GM21529 (cell line): ENCODE data around the gene RBBP4.
"Not testable (repeated sequence)": the region's sequence is repeated elsewhere in the genome, so short reads cannot be mapped to it uniquely, and the experiment has no call there.

Experiments used
- ATAC-seq: cut with Tn5 transposase; IDR thresholded peaks from one replicate; pipeline ENCODE4 v1.9.1; 2021; ENCODE audit not compliant: unreplicated experiment

Gene RBBP4

DNA sequence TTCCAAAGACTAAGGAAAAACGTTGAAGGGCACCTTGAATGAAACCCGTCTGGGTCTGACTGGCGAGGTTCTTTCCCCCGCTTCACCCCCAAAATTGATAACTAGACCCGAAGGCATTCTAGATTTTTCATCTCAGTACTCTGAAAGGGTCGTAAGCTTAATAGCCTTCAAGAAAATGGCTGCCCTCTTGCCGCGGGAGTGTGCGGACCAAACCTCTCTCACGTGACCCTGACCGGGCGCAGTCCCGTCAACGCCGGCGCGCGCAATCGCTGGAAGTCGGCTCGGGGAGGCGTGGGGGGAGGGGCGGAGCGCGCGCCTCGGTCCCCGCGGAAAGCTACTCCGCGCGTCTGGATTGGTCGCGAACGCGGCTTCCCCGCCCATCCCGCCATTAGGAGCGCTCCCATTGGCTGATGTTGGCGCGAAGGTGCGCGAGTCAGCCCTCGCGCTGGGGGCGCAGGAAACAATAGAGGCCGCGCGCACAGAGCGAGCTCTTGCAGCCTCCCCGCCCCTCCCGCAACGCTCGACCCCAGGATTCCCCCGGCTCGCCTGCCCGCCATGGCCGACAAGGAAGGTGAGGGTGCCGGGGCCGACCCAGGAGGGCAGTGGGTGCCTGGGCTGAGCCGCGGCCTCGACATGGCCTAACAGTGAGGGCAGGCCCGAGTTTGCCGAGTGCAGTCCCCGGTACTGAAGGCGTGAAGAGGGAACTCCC, at the start of gene RBBP4:
Gene RBBP4, plus strand, starts transcription at position 457 of the 709 bp plus-strand sequence. Its CDS starts 99 bp downstream, at position 556.
- ATAC-seq = peak; percentile 82

- no peak for ATAC-seq
Measured at GRCh38 chr1:32605711-32606424, 45.1 kb upstream of the RBBP4 start.

GRCh38 chr1:32606565-32607371, 44.2 kb upstream of the RBBP4 start:
- no peak for ATAC-seq

DNA sequence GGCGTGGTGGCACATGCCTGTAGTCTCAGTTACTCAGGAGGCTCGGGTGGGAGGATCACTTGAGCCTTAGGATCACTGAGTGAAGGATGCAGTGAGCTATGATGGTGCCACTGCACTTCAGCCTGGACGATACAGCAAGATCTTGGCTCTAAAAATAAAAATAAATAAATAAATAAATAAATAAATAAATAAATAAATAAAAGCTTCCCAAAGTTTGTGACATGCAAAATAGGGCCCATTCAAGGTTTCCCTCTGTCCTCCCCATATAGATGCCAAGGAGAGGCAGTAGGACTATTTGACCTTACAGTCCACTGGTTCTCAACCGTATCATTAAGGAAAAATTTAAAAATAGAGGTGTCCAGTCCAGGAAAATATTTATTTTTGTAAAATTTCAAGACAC, 41.8 kb upstream of the RBBP4 start:
- no peak for ATAC-seq

DNA sequence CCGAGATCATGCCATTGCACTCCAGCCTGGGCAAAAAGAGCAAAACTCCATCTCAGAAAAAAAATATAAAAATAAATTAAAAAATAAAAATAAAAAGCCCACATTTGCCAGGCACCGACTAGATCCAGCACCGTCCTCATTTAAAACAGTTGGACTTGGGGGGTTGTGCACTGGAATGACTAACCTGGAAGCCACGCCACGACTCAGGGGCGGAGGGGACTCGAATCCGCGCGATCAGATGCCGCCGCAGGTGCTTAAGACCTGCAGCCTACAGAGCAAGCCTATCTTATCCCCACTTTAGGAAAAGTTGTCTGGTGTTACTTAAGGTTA, 39.2 kb upstream of the RBBP4 start:
- peak; percentile 12 for ATAC-seq

DNA sequence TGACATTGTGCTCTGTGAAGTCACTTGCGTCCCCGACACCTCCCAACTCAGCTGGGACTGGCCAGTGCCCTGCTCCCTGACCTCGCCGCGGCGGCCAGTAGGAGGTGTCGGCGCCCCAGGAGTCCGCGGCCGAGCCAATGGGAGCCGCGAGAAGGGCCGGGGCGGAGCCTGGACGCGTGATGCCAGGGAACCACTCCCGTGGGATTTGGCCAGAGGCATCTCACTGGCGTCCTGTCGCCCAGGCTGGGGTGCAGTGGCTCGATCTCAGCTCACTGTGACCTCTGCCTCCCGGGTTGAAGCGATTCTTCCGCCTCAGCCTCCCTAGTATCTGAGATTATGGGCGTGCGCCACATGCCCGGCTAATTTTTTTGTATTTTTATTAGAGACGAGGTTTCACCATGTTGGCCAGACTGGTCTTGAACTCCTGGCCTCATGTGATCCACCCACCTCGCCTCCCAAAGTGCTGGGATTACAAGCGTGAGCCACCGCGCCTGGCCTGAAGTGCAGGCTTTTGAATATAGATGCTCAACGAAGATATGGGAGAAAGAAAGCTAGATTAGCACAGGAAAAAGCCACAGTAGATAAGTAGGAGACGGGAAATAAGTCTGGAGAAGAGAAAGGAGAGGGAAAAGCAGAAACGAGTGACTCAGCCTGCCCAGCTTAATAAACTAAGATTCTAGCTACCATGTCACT, 38.7 kb upstream of the RBBP4 start:
- ATAC-seq = peak; percentile 94

DNA sequence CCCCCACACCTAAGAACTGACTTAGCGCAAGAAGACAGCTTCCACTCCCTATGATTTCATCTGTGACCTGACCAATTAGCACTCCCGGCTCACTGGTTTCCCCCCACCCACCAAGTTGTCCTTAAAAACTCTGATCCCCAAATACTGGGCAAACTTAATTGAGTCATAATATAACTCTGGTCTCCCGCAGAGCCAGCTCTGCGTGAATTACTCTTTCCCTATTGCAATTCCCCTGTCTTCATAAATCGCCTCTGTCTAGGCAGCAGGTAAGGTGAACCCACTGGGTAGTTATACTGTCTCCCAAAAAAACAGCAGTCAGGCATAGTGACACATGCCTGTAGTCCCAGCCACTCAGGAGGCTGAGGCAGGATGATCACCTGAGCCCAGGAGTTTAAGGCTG, 37.5 kb upstream of the RBBP4 start:
- ATAC-seq = no peak

DNA sequence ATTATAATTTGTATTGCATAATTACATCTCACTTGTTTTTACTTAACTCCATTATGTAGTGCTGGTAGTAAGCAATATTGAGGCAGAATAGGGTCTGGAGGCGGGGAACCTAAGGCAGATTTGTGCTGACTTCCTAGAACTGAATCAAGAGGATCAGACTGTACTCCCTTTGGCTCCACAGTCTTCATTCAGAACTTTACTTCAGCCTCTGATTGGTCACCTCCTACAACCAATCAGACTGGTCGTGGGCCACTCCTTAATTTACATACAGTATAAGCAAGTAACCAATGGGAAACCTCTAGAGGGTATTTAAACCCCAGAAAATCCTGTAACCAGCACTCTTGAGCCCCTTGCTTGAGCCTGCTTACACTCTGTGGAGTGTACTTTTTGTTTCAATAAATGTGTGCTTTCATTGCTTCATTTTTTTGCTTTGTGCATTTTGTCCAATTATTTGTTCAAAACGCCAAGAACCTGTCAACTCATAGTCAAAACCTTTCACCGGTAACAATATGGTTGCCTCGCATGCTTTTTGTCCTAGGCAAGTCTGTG, 32.3 kb upstream of the RBBP4 start:
- no peak for ATAC-seq

- ATAC-seq = peak; percentile 80
Measured at GRCh38 chr1:32619701-32620485, 31.1 kb upstream of the RBBP4 start.

GRCh38 chr1:32622205-32622604, 28.8 kb upstream of the RBBP4 start:
- no peak for ATAC-seq

GRCh38 chr1:32622806-32623681, 28.0 kb upstream of the RBBP4 start:
- ATAC-seq = no peak

DNA sequence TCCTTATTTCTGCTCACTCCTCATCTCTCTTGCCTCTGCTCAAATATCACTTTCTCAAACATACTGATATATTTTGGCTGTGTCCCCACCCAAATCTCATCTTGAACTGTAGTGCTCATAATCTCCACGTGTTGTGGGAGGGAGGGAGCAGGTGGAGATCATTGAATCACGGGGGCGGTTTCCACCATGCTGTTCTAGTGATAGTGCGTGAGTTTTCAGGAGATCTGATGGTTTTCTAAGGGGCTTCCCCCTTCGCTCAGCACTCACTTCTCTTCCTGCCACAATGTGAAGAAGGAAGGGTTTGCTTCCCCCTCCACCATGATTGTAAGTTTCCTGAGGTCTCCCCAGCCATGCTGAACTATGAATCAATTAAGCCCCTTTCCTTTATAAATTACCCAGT, 27.2 kb upstream of the RBBP4 start:
- no peak for ATAC-seq

DNA sequence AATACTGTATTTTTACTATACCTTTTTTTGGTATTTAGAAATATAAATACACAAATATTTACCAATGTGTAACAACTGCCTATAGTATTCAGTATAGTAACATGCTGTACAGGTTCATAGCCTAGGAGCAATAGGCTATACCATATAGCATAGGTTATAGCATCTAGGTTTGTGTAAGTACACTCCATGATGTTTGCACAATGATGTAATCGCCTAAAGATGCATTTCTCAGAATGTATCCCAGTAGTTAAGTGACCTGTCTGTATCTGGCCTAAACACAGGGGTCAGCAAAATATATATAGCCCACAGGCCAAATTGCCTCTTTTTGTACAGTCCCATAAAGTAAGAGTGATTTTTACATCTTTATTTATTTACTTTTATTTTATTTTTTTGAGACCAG, 24.8 kb upstream of the RBBP4 start:
- no peak for ATAC-seq

DNA sequence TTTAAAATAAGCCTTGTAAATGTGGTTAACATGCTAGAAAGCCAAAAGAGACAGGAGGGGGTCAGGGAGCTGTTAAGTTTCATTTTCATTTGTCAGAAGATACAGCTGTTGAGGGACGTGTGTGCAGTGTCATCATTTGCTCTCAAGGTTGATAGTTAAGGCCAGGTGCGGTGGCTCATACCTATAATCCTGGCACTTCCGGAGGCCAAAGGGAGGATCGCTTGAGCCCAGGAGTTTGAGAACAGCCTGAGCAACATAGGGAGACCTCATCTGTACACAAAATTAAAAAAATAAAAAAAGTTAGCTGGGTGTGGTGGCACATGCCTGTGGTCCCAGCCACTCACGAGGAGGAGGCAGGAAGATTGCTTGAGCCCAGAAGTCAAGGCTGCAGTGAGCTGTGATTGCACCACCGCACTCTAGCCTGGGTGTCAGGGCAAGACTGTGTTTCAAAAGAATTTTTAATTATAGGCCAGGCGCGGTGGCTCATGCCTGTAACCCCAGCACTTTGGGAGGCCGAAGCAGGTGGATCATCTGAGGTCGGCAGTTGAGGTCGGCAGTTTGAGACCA, 23.3 kb upstream of the RBBP4 start:
- peak; percentile 80 for ATAC-seq

DNA sequence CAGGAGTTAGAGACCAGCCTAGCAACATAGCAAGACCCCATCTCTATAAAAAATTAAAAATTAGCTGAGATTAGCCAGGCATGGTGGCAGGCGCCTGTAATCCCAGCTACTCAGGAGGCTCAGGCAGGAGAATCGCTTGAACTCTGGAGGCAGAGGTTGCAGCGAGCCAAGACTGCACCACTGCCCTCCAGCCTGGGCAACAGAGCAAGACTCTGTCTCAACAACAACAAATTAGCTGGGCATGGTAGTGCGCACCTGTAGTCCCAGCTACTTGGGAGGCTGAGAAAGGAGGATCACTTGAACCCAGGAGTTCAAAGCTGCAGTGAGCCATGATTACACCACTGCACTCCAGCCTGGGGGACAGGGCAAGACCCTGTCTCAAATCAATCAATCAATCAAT, 20.8 kb upstream of the RBBP4 start:
- not testable (repeated sequence) for ATAC-seq

DNA sequence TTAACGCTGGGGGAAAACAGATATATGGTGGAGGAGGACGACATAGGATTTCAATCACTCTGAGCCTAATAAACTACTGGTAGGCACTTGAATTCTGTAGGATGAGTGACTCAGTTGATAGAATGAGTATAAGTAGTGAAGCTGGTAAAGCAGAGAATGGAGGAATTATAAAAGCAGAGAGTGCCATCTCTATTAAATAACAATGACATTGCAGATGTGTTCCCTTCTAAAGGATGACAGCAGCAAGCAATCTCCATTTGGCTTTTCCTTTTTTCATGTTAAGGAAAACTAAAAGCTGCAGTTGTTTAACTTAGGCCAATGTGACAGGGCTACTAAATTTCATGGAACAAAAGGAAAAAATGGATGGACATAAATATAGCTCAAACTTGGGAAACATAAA, 18.2 kb upstream of the RBBP4 start:
- ATAC-seq = no peak

DNA sequence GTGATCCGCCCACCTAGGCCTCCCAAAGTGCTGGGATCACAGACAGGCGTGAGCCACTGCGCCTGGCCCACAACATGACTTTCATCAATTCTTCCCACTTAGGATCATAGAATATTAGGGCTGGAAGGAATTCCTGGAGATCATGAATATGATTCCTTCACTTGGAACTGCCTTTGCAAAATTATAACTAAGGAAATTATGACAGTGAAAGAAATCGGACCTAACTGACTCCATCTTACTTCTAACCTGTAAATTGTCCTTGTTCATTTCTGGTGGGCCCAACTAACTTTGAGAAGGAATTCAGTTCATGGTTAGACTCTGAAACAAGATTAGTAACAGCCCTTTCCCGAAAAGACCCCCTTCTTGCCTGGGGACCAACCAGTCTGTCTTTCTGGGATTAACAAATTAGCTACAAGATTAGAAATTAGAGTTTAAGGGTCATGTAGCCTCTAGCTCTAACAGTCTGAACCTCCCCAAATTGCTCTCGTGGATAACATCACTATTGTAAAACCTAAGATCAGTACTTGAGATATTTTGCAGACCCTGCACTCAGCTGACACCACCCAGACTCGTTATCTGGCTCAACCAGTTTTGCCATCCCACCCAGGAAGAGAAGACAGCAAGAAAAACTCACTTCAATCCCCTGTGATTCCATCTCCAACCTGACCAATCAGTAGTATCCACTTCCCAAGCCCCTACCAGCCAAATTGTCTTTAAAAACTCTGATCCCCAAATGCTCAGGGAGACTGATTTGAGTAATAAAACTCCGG, 15.3 kb upstream of the RBBP4 start:
- ATAC-seq = no peak
